K562 (cell line): ENCODE measurements around the gene VAC14. TPM values are rescaled to one million over a fixed set of nuclear protein-coding genes. Genes with fewer than 3 reads are reported as not detected.

Experiments
- ATAC-seq: fragments of 200-7000 bp; cut with Tn5 transposase; 3 replicates; pipeline ENCODE4 v1.9.1; 2020; ENCODE audit warnings: moderate library complexity
- BruUV-seq: library from RNA; stranded (reverse); fragments of 400-500 nt; replicated peaks from 2 replicates; lab custom pipeline; 2021; lab: Mats Ljungman, UMichigan
- CTCF ChIA-PET: fragments of 300-600 bp; formaldehyde crosslinking; extraction: SDS; loops from one replicate; lab custom pipeline; 2021; ENCODE audit warnings: low intra/inter-chr PET ratio; lab: Yijun Ruan, JAX
- POLR2A ChIA-PET: fragments of 300-600, 350-650 bp; sonication (Branson Sonifier 250); formaldehyde crosslinking; extraction: SDS; loops from one replicate; lab custom pipeline; 2021; ENCODE audit warnings: antibody characterized with exemption, inconsistent platforms; lab: Yijun Ruan, JAX
- DNase-seq, 4 experiments: peaks; one replicate each; pipeline versions ENCODE4 v3.0.0 to v3.0.0-alpha.2; 2011 to 2018; ENCODE audit warnings: low spot score in 3 of 4, mixed read lengths in 3 of 4; ENCODE audit errors: extremely low read depth in 1 of 4
- FAIRE-seq: peaks from 2 replicates; lab custom pipeline; 2011; peaks lifted over from hg19 to GRCh38; lab: Jason Lieb, UNC
- H2AFZ ChIP-seq: 2 replicates; pipeline ENCODE4 v1.6.0; 2011; ENCODE audit warnings: low read depth, low read length, control low read depth, inconsistent platforms
- H3K27ac ChIP-seq: fragments of 200-600 bp; 3 replicates; pipeline ENCODE4 v1.8.0; 2011; ENCODE audit warnings: low read depth, mild to moderate bottlenecking, control low read depth, inconsistent platforms, low read length, moderate library complexity, mixed read lengths; ENCODE audit errors: extremely low read depth
- H3K27me3 ChIP-seq, 2 experiments: fragments of 300-600 bp in 1 of 2; 2 replicates in 1 of 2; 3 replicates in 1 of 2; pipeline versions ENCODE4 v1.6.0 to v1.8.0; 2011; ENCODE audit warnings: inconsistent platforms in 2 of 2, low read length in 2 of 2, mild to moderate bottlenecking in 1 of 2, mixed read lengths in 1 of 2, moderate library complexity in 1 of 2; ENCODE audit not compliant: control insufficient read depth in 2 of 2, insufficient read depth in 2 of 2
- H3K36me3 ChIP-seq: fragments of 300-600 bp; 3 replicates; pipeline ENCODE4 v1.8.0; 2011; ENCODE audit warnings: mild to moderate bottlenecking, low read length, inconsistent platforms; ENCODE audit not compliant: control insufficient read depth, insufficient read depth
- H3K4me1 ChIP-seq, 2 experiments: fragments of 200-600 bp in 1 of 2; replicated peaks in 1 of 2; 2 replicates in 1 of 2; 3 replicates in 1 of 2; pipeline versions ENCODE4 v1.5.1 to v1.8.0; 2011; ENCODE audit warnings: inconsistent platforms in 2 of 2, low read length in 2 of 2, mild to moderate bottlenecking in 1 of 2, mixed read lengths in 1 of 2, moderate library complexity in 1 of 2; ENCODE audit not compliant: control insufficient read depth in 2 of 2, insufficient read depth in 2 of 2
- H3K4me2 ChIP-seq: 2 replicates; pipeline ENCODE4 v1.6.1; 2011; ENCODE audit warnings: low read length, control low read depth, inconsistent platforms, mixed read lengths; ENCODE audit not compliant: insufficient read depth
- H3K4me3 ChIP-seq: fragments of 200-600 bp; sonication (generic), shearing (Covaris generic); 2 replicates; pipeline ENCODE4 v1.5.1; 2016; ENCODE audit warnings: control low read depth, inconsistent platforms
- H3K79me2 ChIP-seq: fragments of 200-600 bp; 3 replicates; pipeline ENCODE4 v1.8.0; 2011; ENCODE audit warnings: low read length, inconsistent platforms; ENCODE audit not compliant: control insufficient read depth, insufficient read depth
- H3K9ac ChIP-seq, 2 experiments: 2 replicates each; pipeline versions ENCODE4 v1.6.0 to v1.6.1; 2011; ENCODE audit warnings: low read depth in 2 of 2, low read length in 2 of 2, control low read depth in 1 of 2, inconsistent platforms in 1 of 2, mild to moderate bottlenecking in 1 of 2, mixed read lengths in 1 of 2; ENCODE audit not compliant: insufficient read depth in 1 of 2
- H3K9me1 ChIP-seq: one replicate; pipeline ENCODE4 v1.6.0; 2011; ENCODE audit warnings: inconsistent platforms, mild to moderate bottlenecking, low read length, moderate library complexity; ENCODE audit not compliant: control insufficient read depth, insufficient read depth
- H3K9me3 ChIP-seq: replicated peaks from 2 replicates; pipeline ENCODE4 v1.5.1; 2011; ENCODE audit warnings: low read depth, low read length, inconsistent platforms; ENCODE audit not compliant: control insufficient read depth, insufficient read depth
- H4K20me1 ChIP-seq: replicated peaks from 2 replicates; pipeline ENCODE4 v1.6.1; 2011; ENCODE audit warnings: low read length, inconsistent platforms, mixed read lengths; ENCODE audit not compliant: control insufficient read depth, insufficient read depth
- FIP1L1 ChIP-seq: fragments of 200-400 bp; formaldehyde crosslinking; IDR thresholded peaks from 2 replicates; pipeline ENCODE4 v1.6.1; 2018; ENCODE audit warnings: mild to moderate bottlenecking, low read depth, low read length; ENCODE audit not compliant: poor library complexity, severe bottlenecking
- GABPA ChIP-seq: fragments of 200-800 bp; sonication (Bioruptor generic); conservative IDR thresholded peaks from 2 replicates; pipeline ENCODE4 v1.6.1; 2016; ENCODE audit warnings: low read depth, missing genetic modification characterization, missing compliant biosample characterization
- MAZ ChIP-seq, 2 experiments: fragments of 450-650 bp in 1 of 2; sonication (generic) in 1 of 2; formaldehyde crosslinking; IDR thresholded peaks in 1 of 2; conservative IDR thresholded peaks in 1 of 2; 2 replicates each; pipeline versions ENCODE4 v1.4.0 to v1.5.0; 2020; ENCODE audit warnings: mild to moderate bottlenecking in 1 of 2, missing genetic modification reagents in 1 of 2
- NEUROD1 ChIP-seq: fragments of 150-350 bp; IDR thresholded peaks from 2 replicates; pipeline ENCODE4 v1.6.1; 2014; ENCODE audit warnings: borderline replicate concordance, low read length, low read depth; ENCODE audit not compliant: partially characterized antibody
- RBFOX2 ChIP-seq: fragments of 200-400 bp; formaldehyde crosslinking; IDR thresholded peaks from 2 replicates; pipeline ENCODE4 v1.6.1; 2017; ENCODE audit warnings: low read depth, mild to moderate bottlenecking, low read length, moderate library complexity
- ZBED1 ChIP-seq: IDR thresholded peaks from 2 replicates; pipeline ENCODE4 v1.6.1; 2014
- ZZZ3 ChIP-seq: fragments of 450-650 bp; IDR thresholded peaks from 2 replicates; pipeline ENCODE4 v1.6.1; 2016; ENCODE audit warnings: antibody characterized with exemption, mild to moderate bottlenecking, moderate library complexity
- WGBS: fragments of 100-300 bp; shearing (Covaris generic); methylation state at CpG from one replicate; pipeline ENCODE4 v1.1.6; 2016; ENCODE audit warnings: low coverage, mixed read lengths; ENCODE audit not compliant: insufficient coverage; ENCODE audit errors: missing lambda C conversion rate; 5-methylcytosine and 5-hydroxymethylcytosine counted together
- in situ Hi-C: fragments of 300-500 bp; cut with MboI; formaldehyde crosslinking; loops from 4 replicates; pipeline ENCODE4 v1.15.0; 2018; ENCODE audit warnings: inconsistent platforms, mixed read lengths
- intact Hi-C: fragments of 100-400 bp; cut with micrococcal nuclease; formaldehyde crosslinking; loops from 2 replicates; pipeline ENCODE4 v1.14.2; 2022
- polyA plus RNA-seq, 8 experiments: library from polyadenylated mRNA; depleted of rRNA in 4 of 8; stranded (reverse) in 5 of 8; unstranded in 3 of 8; fragments of >200 nt; fragmentation: Nextera tagmentation in 2 of 8; fragmentation: Illumina TruSeq in 1 of 8; extraction: Ambion mirVana in 2 of 8; extraction: Trizol in 1 of 8; gene quantifications; 2 replicates each; pipeline versions ENCODE4 v1.2.1 to v1.2.3, GENCODE V29; 2011 to 2014; ENCODE audit warnings: inconsistent platforms in 1 of 8, missing spikeins in 1 of 8
- total RNA-seq, 7 experiments: library from RNA; depleted of rRNA in 6 of 7; stranded (reverse); fragments of >200 nt in 6 of 7; fragmentation: Illumina TruSeq in 2 of 7; extraction: Trizol in 2 of 7; gene quantifications; 2 replicates each; pipeline versions ENCODE4 v1.2.1 to v1.2.3, GENCODE V29; 2011 to 2021; ENCODE audit warnings: low replicate concordance in 1 of 7
- TF ChIP-seq, protein P1 (sequence below): sonication (generic); formaldehyde crosslinking; IDR thresholded peaks from 2 replicates; pipeline ENCODE4 v1.8.0; 2022; ENCODE audit warnings: missing genetic modification reagents, mild to moderate bottlenecking, moderate library complexity, borderline replicate concordance
- TF ChIP-seq, protein P2 (sequence below): fragments of 200-800 bp; sonication (Bioruptor generic); IDR thresholded peaks from 2 replicates; pipeline ENCODE4 v1.6.1; 2016; ENCODE audit warnings: missing genetic modification characterization, missing compliant biosample characterization
- TF ChIP-seq, protein P3 (sequence below): sonication (generic); formaldehyde crosslinking; IDR thresholded peaks from 2 replicates; pipeline ENCODE4 v1.4.0; 2020; ENCODE audit warnings: mild to moderate bottlenecking, missing genetic modification reagents

VAC14 gene
- total and polyA plus RNA-seq, 9 of the 15 experiments (the other 6 are each of a cell fraction or from before 2014, with no cell fraction given), result 1.3 to 41.6 (median 26.6) TPM

DNA sequence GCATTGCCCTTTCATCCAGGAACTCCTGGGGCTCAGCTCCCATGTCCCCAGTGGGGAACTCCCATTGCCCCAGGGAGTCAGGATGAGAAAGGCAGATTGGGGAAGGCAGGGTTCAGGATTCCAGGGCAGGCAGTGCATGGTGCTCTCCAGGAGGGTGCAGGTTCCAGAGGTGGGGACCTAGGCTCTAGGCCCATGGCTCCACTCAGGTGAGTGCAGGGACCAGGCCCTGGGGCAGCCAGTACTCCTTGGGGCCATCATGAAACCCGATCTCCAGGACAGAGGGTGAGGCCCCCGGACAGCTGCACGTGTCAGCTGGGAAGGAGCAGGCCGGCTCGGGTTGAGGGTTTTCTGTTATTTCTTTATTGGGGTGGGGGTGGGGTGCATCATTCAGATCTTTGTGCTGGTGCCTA lies 113.9 kb downstream of the VAC14 start (continued):
- TF ChIP-seq, protein P1, sequence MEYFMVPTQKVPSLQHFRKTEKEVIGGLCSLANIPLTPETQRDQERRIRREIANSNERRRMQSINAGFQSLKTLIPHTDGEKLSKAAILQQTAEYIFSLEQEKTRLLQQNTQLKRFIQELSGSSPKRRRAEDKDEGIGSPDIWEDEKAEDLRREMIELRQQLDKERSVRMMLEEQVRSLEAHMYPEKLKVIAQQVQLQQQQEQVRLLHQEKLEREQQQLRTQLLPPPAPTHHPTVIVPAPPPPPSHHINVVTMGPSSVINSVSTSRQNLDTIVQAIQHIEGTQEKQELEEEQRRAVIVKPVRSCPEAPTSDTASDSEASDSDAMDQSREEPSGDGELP (CRISPR knock-in tag), result peak; percentile 47; the same call in 1 of the 2 replicates
- TF ChIP-seq, all 486 proteins: peak for 4

DNA sequence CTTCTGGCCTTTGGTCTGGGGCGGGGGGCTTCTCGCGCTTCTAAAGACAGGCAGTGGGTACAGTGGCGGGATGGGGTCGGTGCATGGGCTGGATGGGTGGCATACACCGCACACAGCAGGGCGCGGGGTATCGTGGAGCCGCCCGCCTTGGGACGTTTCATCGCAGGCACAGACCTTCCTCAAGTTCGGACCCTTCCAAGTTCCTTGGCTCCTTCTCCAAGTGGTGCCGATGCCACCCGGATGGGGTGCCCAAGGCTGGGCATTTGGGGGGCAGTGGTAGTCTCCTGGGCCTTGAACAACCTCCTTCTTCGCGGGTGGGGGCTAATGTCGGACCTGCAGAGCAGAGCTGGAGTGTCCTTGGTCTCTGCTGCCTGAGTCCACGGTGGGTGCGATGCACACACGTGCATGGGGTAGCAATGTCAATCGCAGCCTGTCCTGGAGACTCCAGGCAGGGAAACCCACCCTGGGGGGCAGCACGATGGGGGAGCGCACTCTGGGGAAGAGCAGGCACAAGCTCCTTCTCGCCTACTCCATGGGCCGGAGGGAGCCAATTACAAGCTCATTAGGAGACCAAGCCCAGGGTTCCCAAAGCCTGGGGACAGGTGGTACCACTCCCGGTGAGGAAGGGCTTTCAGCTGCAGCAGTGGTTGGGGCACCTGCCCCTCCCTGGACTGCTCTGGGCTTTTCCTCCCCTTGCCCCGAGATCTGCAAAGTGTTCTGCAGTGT lies 114.4 kb downstream of the VAC14 start:
- Histone ChIP-seq H3K36me3 (peaks cover 28% of the 10 kb centered on the region; the same call in 1 of the 3 replicates), H3K9me3 (no peaks in the 10 kb centered on the region), H3K27ac (peak overlapping the region; percentile 72; the same call in 2 of the 3 replicates), H3K9ac (peak overlapping the region; percentile 63 to 91; a peak in 3 of 4 replicates), H3K9me1 (no peaks in the 10 kb centered on the region), H4K20me1 (peaks cover 9% of the 10 kb centered on the region; the same call in 1 of the 2 replicates), H3K4me1 (peaks cover 15 to 87% of the 10 kb centered on the region in 2 experiments), H3K27me3 (no peaks in the 10 kb centered on the region), H3K4me2 (peak overlapping the region; percentile 56), H3K4me3 (peak overlapping the region; percentile 86), H2AFZ (peak overlapping the region; percentile 51; the same call in 1 of the 2 replicates), H3K79me2 (peaks cover 41% of the 10 kb centered on the region)
- WGBS, result 80% methylated on average over 18 of the region's 29 CpGs
- ChIA-PET POLR2A (interaction anchor here (0.6 to 2.2 kb wide), 5 partner anchors 9 to 42 kb away, joined by 3 to 10 read pairs (median 4); no protein-coding TSS in a partner anchor), CTCF (no interaction called here)
- ATAC-seq (no peak), FAIRE-seq (no peak), DNase-seq (no peak)
- BruUV-seq, result no TSS peak
- intact Hi-C loops (loop anchor here (5.0 kb wide), 2 partner anchors 51 to 86 kb away; no protein-coding TSS in a partner anchor), in situ Hi-C loops (no loop called here)
- TF ChIP-seq, protein P2, sequence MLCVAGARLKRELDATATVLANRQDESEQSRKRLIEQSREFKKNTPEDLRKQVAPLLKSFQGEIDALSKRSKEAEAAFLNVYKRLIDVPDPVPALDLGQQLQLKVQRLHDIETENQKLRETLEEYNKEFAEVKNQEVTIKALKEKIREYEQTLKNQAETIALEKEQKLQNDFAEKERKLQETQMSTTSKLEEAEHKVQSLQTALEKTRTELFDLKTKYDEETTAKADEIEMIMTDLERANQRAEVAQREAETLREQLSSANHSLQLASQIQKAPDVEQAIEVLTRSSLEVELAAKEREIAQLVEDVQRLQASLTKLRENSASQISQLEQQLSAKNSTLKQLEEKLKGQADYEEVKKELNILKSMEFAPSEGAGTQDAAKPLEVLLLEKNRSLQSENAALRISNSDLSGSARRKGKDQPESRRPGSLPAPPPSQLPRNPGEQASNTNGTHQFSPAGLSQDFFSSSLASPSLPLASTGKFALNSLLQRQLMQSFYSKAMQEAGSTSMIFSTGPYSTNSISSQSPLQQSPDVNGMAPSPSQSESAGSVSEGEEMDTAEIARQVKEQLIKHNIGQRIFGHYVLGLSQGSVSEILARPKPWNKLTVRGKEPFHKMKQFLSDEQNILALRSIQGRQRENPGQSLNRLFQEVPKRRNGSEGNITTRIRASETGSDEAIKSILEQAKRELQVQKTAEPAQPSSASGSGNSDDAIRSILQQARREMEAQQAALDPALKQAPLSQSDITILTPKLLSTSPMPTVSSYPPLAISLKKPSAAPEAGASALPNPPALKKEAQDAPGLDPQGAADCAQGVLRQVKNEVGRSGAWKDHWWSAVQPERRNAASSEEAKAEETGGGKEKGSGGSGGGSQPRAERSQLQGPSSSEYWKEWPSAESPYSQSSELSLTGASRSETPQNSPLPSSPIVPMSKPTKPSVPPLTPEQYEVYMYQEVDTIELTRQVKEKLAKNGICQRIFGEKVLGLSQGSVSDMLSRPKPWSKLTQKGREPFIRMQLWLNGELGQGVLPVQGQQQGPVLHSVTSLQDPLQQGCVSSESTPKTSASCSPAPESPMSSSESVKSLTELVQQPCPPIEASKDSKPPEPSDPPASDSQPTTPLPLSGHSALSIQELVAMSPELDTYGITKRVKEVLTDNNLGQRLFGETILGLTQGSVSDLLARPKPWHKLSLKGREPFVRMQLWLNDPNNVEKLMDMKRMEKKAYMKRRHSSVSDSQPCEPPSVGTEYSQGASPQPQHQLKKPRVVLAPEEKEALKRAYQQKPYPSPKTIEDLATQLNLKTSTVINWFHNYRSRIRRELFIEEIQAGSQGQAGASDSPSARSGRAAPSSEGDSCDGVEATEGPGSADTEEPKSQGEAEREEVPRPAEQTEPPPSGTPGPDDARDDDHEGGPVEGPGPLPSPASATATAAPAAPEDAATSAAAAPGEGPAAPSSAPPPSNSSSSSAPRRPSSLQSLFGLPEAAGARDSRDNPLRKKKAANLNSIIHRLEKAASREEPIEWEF (CRISPR knock-in tag), result no peak
- no peak for TF ChIP-seq ZZZ3
- 0 out of 4 replicates have a peak, but pooled peaks of 1 of the 2 experiments have one; percentile 8 for TF ChIP-seq MAZ (CRISPR knock-in tag; conservative IDR thresholded peaks at IDR 0.05 in 1 of 2, IDR thresholded peaks at IDR 0.05 in 1 of 2)
- no peak for TF ChIP-seq NEUROD1
- no peak for TF ChIP-seq FIP1L1
- no peak for TF ChIP-seq ZBED1
- no peak for TF ChIP-seq GABPA (tag)
- peak; percentile 7; the same call in 1 of the 2 replicates for TF ChIP-seq RBFOX2
- TF ChIP-seq, protein P3, sequence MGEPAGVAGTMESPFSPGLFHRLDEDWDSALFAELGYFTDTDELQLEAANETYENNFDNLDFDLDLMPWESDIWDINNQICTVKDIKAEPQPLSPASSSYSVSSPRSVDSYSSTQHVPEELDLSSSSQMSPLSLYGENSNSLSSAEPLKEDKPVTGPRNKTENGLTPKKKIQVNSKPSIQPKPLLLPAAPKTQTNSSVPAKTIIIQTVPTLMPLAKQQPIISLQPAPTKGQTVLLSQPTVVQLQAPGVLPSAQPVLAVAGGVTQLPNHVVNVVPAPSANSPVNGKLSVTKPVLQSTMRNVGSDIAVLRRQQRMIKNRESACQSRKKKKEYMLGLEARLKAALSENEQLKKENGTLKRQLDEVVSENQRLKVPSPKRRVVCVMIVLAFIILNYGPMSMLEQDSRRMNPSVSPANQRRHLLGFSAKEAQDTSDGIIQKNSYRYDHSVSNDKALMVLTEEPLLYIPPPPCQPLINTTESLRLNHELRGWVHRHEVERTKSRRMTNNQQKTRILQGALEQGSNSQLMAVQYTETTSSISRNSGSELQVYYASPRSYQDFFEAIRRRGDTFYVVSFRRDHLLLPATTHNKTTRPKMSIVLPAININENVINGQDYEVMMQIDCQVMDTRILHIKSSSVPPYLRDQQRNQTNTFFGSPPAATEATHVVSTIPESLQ (CRISPR knock-in tag), result no peak
